Liver (tissue), 9 donors: ENCODE results near the gene BLTP2. TPM values are rescaled to one million over a fixed set of nuclear protein-coding genes. Genes with fewer than 3 reads are reported as not detected.

Experiments used
- DNase-seq: peaks from one replicate; pipeline ENCODE4 v3.0.0-alpha.2; 2017; ENCODE audit warnings: low spot score
- H3K27ac ChIP-seq, 2 donors: one replicate each; pipeline ENCODE4 v1.7.0; 2013; ENCODE audit warnings: inconsistent platforms in 2 of 2, low read length in 2 of 2, control low read depth in 1 of 2, low read depth in 1 of 2, mild to moderate bottlenecking in 1 of 2
- H3K27me3 ChIP-seq, 4 donors: one replicate each; pipeline versions ENCODE4 v1.6.1 to v1.7.0; 2013; ENCODE audit warnings: low read length in 3 of 4, inconsistent platforms in 1 of 4, mild to moderate bottlenecking in 1 of 4, moderate library complexity in 1 of 4; ENCODE audit not compliant: control insufficient read depth in 4 of 4, insufficient read depth in 4 of 4
- H3K36me3 ChIP-seq, 4 donors: one replicate each; pipeline versions ENCODE4 v1.6.1 to v1.7.0; 2013; ENCODE audit warnings: low read length in 3 of 4, mild to moderate bottlenecking in 3 of 4, low read depth in 1 of 4, moderate library complexity in 1 of 4; ENCODE audit not compliant: control insufficient read depth in 4 of 4, insufficient read depth in 3 of 4
- H3K4me1 ChIP-seq, 4 donors: one replicate each; pipeline versions ENCODE4 v1.6.1 to v1.7.0; 2013; ENCODE audit warnings: low read length in 3 of 4, mild to moderate bottlenecking in 3 of 4, moderate library complexity in 1 of 4; ENCODE audit not compliant: control insufficient read depth in 4 of 4, insufficient read depth in 4 of 4
- H3K4me3 ChIP-seq, 3 donors: one replicate each; pipeline versions ENCODE4 v1.6.1 to v1.7.0; 2013; ENCODE audit warnings: low read length in 3 of 3, control low read depth in 1 of 3, low read depth in 1 of 3, mild to moderate bottlenecking in 1 of 3
- H3K9ac ChIP-seq, 2 donors: one replicate each; pipeline ENCODE4 v1.7.0; 2013; ENCODE audit warnings: low read length in 2 of 2, mild to moderate bottlenecking in 2 of 2, moderate library complexity in 2 of 2, control low read depth in 1 of 2, low read depth in 1 of 2
- H3K9me3 ChIP-seq, 4 donors: one replicate each; pipeline versions ENCODE4 v1.6.1 to v1.7.0; 2013; ENCODE audit warnings: low read length in 3 of 4; ENCODE audit not compliant: control insufficient read depth in 4 of 4
- EGR1 ChIP-seq, 2 donors: IDR thresholded peaks; 2 replicates each; pipeline ENCODE4 v1.6.1; 2016 to 2018; ENCODE audit warnings: antibody characterized with exemption in 2 of 2, low read depth in 2 of 2
- FOXA1 ChIP-seq: IDR thresholded peaks from 2 replicates; pipeline ENCODE4 v1.6.1; 2016; ENCODE audit warnings: antibody characterized with exemption
- FOXA2 ChIP-seq: IDR thresholded peaks from 2 replicates; pipeline ENCODE4 v1.6.1; 2016; ENCODE audit warnings: antibody characterized with exemption
- GABPA ChIP-seq, 2 donors: IDR thresholded peaks in 1 of 2; conservative IDR thresholded peaks in 1 of 2; 2 replicates each; pipeline ENCODE4 v1.6.1; 2016; ENCODE audit warnings: antibody characterized with exemption in 2 of 2, mild to moderate bottlenecking in 1 of 2, moderate library complexity in 1 of 2
- HNF4A ChIP-seq, 2 donors: conservative IDR thresholded peaks; 2 replicates each; pipeline ENCODE4 v1.6.1; 2016; ENCODE audit warnings: antibody characterized with exemption in 2 of 2, mild to moderate bottlenecking in 2 of 2
- HNF4G ChIP-seq: IDR thresholded peaks from 2 replicates; pipeline ENCODE4 v1.6.1; 2016; ENCODE audit warnings: antibody characterized with exemption
- JUND ChIP-seq, 2 donors: IDR thresholded peaks; 2 replicates each; pipeline ENCODE4 v1.6.1; 2016; ENCODE audit warnings: antibody characterized with exemption in 2 of 2
- NR2F2 ChIP-seq: IDR thresholded peaks from 2 replicates; pipeline ENCODE4 v1.6.1; 2016; ENCODE audit warnings: antibody characterized with exemption
- RAD21 ChIP-seq, 2 donors: IDR thresholded peaks; 2 replicates each; pipeline ENCODE4 v1.6.1; 2016; ENCODE audit warnings: antibody characterized with exemption in 2 of 2, mild to moderate bottlenecking in 2 of 2
- RXRA ChIP-seq, 2 donors: IDR thresholded peaks; 2 replicates each; pipeline ENCODE4 v1.6.1; 2017 to 2018; ENCODE audit warnings: antibody characterized with exemption in 2 of 2, mild to moderate bottlenecking in 1 of 2
- SP1 ChIP-seq: IDR thresholded peaks from 2 replicates; pipeline ENCODE4 v1.6.1; 2018; ENCODE audit warnings: antibody characterized with exemption, mild to moderate bottlenecking
- TAF1 ChIP-seq: conservative IDR thresholded peaks from 2 replicates; pipeline ENCODE4 v1.6.1; 2016; ENCODE audit warnings: antibody characterized with exemption, mild to moderate bottlenecking
- YY1 ChIP-seq: IDR thresholded peaks from 2 replicates; pipeline ENCODE4 v1.6.1; 2016; ENCODE audit warnings: antibody characterized with exemption, mild to moderate bottlenecking
- WGBS: extraction: QIAGEN DNeasy Blood & Tissue Kit; methylation state at CpG from one replicate; pipeline ENCODE4 v1.1.7; 2013; 5-methylcytosine and 5-hydroxymethylcytosine counted together
- polyA plus RNA-seq, 2 donors: library from polyadenylated mRNA; stranded (reverse) in 1 of 2; unstranded in 1 of 2; fragments of 200-250 nt in 1 of 2; fragments of >200 nt in 1 of 2; fragmentation: Nextera tagmentation in 1 of 2; extraction: Ambion mirVana in 1 of 2; gene quantifications; one replicate each; pipeline versions ENCODE4 v1.2.1 to v1.2.3, GENCODE V29; 2013 to 2015
- total RNA-seq, 2 donors: library from RNA; depleted of rRNA; stranded (reverse); fragments of >200 nt; gene quantifications; one replicate each; pipeline ENCODE4 v1.2.3, GENCODE V29; 2014
- TF ChIP-seq, protein P1 (sequence below): fragments of 150-350 bp; IDR thresholded peaks from 2 replicates; pipeline ENCODE4 v1.5.1; 2017; ENCODE audit warnings: improper control_type of control experiment, low read depth, low read length; ENCODE audit not compliant: missing input control
- TF ChIP-seq, protein P2 (sequence below): IDR thresholded peaks from 2 replicates; pipeline ENCODE4 v1.6.1; 2016; ENCODE audit warnings: antibody characterized with exemption
- TF ChIP-seq, protein P3 (sequence below): IDR thresholded peaks from 2 replicates; pipeline ENCODE4 v1.6.1; 2016; ENCODE audit warnings: antibody characterized with exemption, mild to moderate bottlenecking
- TF ChIP-seq, protein P4 (sequence below): IDR thresholded peaks from 2 replicates; pipeline ENCODE4 v1.6.1; 2016; ENCODE audit warnings: antibody characterized with exemption
- donor health status: healthy.
- donor health status: healthy.
- donor health status: healthy.
- donor health status: healthy.
- donor health status: healthy.

The BLTP2 gene
- total and polyA plus RNA-seq, 4 donors: 24.8 to 122 (median 34.9) TPM

DNA sequence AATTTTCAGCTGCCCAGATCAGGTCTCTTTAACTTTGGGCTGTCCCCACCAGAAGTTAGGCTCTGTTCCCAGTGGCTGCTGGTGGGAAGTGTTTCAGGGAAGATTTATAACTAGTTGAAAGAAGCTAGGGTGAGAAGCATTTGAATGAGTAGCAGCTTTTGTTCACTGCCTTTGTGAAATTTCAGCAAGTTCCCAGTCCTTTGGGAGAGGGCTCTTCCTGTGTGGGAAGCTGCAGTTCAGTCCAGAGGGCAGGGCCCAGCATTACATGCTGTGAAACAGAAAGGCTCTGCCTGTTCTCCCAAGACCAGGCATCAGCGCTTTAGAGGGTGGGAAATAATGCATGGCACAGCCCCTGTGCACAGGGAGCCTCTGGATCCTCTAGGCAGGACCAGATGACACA, 48.9 kb upstream of the BLTP2 start:
- Histone ChIP-seq H3K27ac (no peak overlapping the region), H3K9ac (no peak overlapping the region), H3K36me3 (peaks cover 7 to 80% (median 63%) of the 10 kb centered on the region in 4 donors), H3K27me3 (no peaks in the 10 kb centered on the region), H3K4me3 (no peak overlapping the region), H3K9me3 (no peaks in the 10 kb centered on the region), H3K4me1 (peaks cover 4 to 20% (median 16%) of the 10 kb centered on the region in 4 donors)
- 98% methylated on average over 1 of the region's 1 CpG for WGBS
- no peak for DNase-seq
- TF ChIP-seq TAF1: no peak
- TF ChIP-seq JUND (IDR thresholded peaks at IDR 0.05): no peak
- TF ChIP-seq, protein P1, sequence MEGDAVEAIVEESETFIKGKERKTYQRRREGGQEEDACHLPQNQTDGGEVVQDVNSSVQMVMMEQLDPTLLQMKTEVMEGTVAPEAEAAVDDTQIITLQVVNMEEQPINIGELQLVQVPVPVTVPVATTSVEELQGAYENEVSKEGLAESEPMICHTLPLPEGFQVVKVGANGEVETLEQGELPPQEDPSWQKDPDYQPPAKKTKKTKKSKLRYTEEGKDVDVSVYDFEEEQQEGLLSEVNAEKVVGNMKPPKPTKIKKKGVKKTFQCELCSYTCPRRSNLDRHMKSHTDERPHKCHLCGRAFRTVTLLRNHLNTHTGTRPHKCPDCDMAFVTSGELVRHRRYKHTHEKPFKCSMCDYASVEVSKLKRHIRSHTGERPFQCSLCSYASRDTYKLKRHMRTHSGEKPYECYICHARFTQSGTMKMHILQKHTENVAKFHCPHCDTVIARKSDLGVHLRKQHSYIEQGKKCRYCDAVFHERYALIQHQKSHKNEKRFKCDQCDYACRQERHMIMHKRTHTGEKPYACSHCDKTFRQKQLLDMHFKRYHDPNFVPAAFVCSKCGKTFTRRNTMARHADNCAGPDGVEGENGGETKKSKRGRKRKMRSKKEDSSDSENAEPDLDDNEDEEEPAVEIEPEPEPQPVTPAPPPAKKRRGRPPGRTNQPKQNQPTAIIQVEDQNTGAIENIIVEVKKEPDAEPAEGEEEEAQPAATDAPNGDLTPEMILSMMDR: no peak
- TF ChIP-seq GABPA (IDR thresholded peaks at IDR 0.05 in 1 of 2, conservative IDR thresholded peaks at IDR 0.05 in 1 of 2): no peak
- TF ChIP-seq NR2F2: no peak
- TF ChIP-seq, protein P2, sequence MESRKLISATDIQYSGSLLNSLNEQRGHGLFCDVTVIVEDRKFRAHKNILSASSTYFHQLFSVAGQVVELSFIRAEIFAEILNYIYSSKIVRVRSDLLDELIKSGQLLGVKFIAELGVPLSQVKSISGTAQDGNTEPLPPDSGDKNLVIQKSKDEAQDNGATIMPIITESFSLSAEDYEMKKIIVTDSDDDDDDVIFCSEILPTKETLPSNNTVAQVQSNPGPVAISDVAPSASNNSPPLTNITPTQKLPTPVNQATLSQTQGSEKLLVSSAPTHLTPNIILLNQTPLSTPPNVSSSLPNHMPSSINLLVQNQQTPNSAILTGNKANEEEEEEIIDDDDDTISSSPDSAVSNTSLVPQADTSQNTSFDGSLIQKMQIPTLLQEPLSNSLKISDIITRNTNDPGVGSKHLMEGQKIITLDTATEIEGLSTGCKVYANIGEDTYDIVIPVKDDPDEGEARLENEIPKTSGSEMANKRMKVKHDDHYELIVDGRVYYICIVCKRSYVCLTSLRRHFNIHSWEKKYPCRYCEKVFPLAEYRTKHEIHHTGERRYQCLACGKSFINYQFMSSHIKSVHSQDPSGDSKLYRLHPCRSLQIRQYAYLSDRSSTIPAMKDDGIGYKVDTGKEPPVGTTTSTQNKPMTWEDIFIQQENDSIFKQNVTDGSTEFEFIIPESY: no peak
- no peak for TF ChIP-seq RAD21 (IDR thresholded peaks at IDR 0.05)
- TF ChIP-seq, protein P3, sequence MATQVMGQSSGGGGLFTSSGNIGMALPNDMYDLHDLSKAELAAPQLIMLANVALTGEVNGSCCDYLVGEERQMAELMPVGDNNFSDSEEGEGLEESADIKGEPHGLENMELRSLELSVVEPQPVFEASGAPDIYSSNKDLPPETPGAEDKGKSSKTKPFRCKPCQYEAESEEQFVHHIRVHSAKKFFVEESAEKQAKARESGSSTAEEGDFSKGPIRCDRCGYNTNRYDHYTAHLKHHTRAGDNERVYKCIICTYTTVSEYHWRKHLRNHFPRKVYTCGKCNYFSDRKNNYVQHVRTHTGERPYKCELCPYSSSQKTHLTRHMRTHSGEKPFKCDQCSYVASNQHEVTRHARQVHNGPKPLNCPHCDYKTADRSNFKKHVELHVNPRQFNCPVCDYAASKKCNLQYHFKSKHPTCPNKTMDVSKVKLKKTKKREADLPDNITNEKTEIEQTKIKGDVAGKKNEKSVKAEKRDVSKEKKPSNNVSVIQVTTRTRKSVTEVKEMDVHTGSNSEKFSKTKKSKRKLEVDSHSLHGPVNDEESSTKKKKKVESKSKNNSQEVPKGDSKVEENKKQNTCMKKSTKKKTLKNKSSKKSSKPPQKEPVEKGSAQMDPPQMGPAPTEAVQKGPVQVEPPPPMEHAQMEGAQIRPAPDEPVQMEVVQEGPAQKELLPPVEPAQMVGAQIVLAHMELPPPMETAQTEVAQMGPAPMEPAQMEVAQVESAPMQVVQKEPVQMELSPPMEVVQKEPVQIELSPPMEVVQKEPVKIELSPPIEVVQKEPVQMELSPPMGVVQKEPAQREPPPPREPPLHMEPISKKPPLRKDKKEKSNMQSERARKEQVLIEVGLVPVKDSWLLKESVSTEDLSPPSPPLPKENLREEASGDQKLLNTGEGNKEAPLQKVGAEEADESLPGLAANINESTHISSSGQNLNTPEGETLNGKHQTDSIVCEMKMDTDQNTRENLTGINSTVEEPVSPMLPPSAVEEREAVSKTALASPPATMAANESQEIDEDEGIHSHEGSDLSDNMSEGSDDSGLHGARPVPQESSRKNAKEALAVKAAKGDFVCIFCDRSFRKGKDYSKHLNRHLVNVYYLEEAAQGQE: no peak
- no peak for TF ChIP-seq HNF4A (conservative IDR thresholded peaks at IDR 0.05)
- no peak for TF ChIP-seq FOXA1
- TF ChIP-seq RXRA (IDR thresholded peaks at IDR 0.05): no peak
- TF ChIP-seq, protein P4, sequence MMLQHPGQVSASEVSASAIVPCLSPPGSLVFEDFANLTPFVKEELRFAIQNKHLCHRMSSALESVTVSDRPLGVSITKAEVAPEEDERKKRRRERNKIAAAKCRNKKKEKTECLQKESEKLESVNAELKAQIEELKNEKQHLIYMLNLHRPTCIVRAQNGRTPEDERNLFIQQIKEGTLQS: no peak
- no peak for TF ChIP-seq FOXA2
- no peak for TF ChIP-seq YY1
- no peak for TF ChIP-seq SP1
- no peak for TF ChIP-seq EGR1 (IDR thresholded peaks at IDR 0.05; ENCODE audit: low read depth in 2 of 2)
- no peak for TF ChIP-seq HNF4G

DNA sequence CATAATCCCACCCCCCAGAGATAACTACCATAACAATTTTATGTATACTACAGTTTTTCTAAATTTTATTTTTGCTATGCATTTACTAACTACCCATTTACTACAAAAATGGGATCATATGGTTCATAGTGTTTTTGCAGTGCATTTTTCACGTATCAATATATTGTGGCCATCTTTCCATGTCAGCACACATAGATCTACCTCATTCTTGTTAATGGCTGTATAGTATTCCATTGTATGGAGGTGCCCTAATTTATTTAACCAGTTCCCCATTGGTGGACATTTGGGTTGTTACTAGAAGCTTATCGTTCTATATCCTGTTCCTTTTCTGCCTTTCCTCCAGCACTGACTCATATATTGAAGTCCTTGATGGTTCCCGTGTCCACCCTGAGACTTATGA, 44.1 kb upstream of the BLTP2 start:
- no peak for DNase-seq

More for the DNA sequence above, 44.1 kb upstream of the BLTP2 start:
- TF ChIP-seq FOXA1: no peak
- H3K4me1 ChIP-seq: no peaks in the 10 kb centered on the region
- H3K27me3 ChIP-seq: no peaks in the 10 kb centered on the region
- WGBS: 98% methylated on average over 3 of the region's 3 CpGs
- no peak overlapping the region for H3K4me3 ChIP-seq
- peaks cover 15 to 83% (median 70%) of the 10 kb centered on the region in 4 donors for H3K36me3 ChIP-seq
- no peak overlapping the region for H3K9ac ChIP-seq
- H3K9me3 ChIP-seq: no peaks in the 10 kb centered on the region
- H3K27ac ChIP-seq: no peak overlapping the region
